Ascending aorta (tissue), 2 donors: ENCODE results near the gene FREY1. TPM values are rescaled to one million over a fixed set of nuclear protein-coding genes. Genes with fewer than 3 reads are reported as not detected.

Source experiments
- DNase-seq, 2 donors: peaks; one replicate each; pipeline ENCODE4 v3.0.0-alpha.2; 2019; ENCODE audit warnings: low spot score in 2 of 2
- H3K27ac ChIP-seq, 2 donors: fragments of 200-600 bp; sonication (generic); one replicate each; pipeline ENCODE4 v1.5.1; 2016 to 2017; ENCODE audit warnings: mild to moderate bottlenecking in 1 of 2
- H3K27me3 ChIP-seq: fragments of 200-600 bp; sonication (generic); one replicate; pipeline ENCODE4 v1.5.1; 2017
- H3K36me3 ChIP-seq, 2 donors: fragments of 200-600 bp; sonication (generic); one replicate each; pipeline ENCODE4 v1.5.1; 2016
- H3K4me1 ChIP-seq, 2 donors: fragments of 200-600 bp; sonication (generic); one replicate each; pipeline ENCODE4 v1.5.1; 2016 to 2017; ENCODE audit warnings: mild to moderate bottlenecking in 1 of 2
- H3K4me3 ChIP-seq, 2 donors: fragments of 200-600 bp; sonication (generic); one replicate each; pipeline ENCODE4 v1.5.1; 2016 to 2017; ENCODE audit warnings: mild to moderate bottlenecking in 1 of 2
- H3K9me3 ChIP-seq, 2 donors: fragments of 200-600 bp; sonication (generic); one replicate each; pipeline ENCODE4 v1.5.1; 2016
- CTCF ChIP-seq, 3 experiments: fragments of 200-600 bp in 2 of 3; fragments of 450-650 bp in 1 of 3; sonication (generic) in 2 of 3; IDR thresholded peaks; one replicate each; pipeline ENCODE4 v1.5.1; 2016 to 2019; ENCODE audit warnings: antibody characterized with exemption in 3 of 3, mild to moderate bottlenecking in 1 of 3, moderate library complexity in 1 of 3
- intact Hi-C: fragments of 100-400 bp; cut with DNase I; formaldehyde crosslinking; loops from one replicate; pipeline ENCODE4 v1.15.1; 2023
- total RNA-seq: library from RNA; depleted of rRNA; stranded (reverse); fragments of >200 nt; gene quantifications from one replicate; pipeline ENCODE4 v1.1.0, GENCODE V29; 2016

The FREY1 gene
- total RNA-seq, 1 donor from 2014 or later = not detected

DNA sequence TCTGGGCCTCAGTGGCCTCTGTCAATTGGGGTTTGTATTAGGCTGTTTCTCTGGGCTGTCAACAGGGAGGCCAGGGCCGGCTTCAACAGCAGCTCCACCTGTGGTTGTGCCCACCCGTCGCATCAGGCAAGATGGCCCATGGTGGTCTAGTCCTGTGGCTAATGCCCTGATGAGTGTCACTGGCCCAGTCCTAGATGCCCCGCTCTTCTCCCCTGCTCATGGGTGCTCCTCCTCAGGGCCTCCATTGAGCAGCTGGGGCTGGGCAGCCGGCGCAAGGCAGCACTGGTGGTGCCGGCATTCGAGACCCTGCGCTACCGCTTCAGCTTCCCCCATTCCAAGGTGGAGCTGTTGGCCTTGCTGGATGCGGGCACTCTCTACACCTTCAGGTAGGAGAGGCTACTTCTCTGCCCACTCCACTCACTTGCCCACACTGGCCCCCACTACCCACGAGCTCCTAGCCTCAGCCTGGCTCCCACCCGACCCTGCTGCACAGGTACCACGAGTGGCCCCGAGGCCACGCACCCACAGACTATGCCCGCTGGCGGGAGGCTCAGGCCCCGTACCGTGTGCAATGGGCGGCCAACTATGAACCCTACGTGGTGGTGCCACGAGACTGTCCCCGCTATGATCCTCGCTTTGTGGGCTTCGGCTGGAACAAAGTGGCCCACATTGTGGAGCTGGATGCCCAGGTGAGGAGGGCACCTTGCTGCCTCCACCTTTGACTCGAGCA, 20.8 kb upstream of the FREY1 start:
- no peak overlapping the region for H3K27ac ChIP-seq
- intact Hi-C loops = no loop called here
- H3K4me3 ChIP-seq = no peak overlapping the region
- no peaks in the 10 kb centered on the region for H3K9me3 ChIP-seq
- H3K4me1 ChIP-seq = peaks cover 3 to 5% of the 10 kb centered on the region in 2 donors
- H3K27me3 ChIP-seq = peaks cover 5% of the 10 kb centered on the region
- no peak for TF ChIP-seq CTCF (IDR thresholded peaks at IDR 0.05)
- DNase-seq = no peak
- H3K36me3 ChIP-seq = peaks cover 8% of the 10 kb centered on the region in 2 donors

DNA sequence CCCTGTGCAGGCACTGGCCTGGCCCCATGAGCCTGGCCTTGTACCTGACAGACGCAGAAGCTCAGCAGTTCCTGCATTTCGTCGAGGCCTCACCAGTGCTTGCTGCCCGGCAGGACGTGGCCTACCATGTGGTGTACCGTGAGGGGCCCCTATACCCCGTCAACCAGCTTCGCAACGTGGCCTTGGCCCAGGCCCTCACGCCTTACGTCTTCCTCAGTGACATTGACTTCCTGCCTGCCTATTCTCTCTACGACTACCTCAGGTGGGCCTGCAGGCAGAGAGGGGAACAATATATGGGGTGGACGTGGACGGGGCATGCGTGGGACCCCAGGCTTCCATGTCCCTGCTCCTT, 20.2 kb upstream of the FREY1 start:
- H3K4me3 ChIP-seq = no peak overlapping the region
- TF ChIP-seq CTCF (IDR thresholded peaks at IDR 0.05) = no peak
- peaks cover 10% of the 10 kb centered on the region for H3K27me3 ChIP-seq
- H3K9me3 ChIP-seq = no peaks in the 10 kb centered on the region
- intact Hi-C loops = no loop called here
- H3K36me3 ChIP-seq = peaks cover 7 to 8% of the 10 kb centered on the region in 2 donors
- no peak overlapping the region for H3K27ac ChIP-seq
- DNase-seq = no peak
- H3K4me1 ChIP-seq = peaks cover 8 to 11% of the 10 kb centered on the region in 2 donors

DNA sequence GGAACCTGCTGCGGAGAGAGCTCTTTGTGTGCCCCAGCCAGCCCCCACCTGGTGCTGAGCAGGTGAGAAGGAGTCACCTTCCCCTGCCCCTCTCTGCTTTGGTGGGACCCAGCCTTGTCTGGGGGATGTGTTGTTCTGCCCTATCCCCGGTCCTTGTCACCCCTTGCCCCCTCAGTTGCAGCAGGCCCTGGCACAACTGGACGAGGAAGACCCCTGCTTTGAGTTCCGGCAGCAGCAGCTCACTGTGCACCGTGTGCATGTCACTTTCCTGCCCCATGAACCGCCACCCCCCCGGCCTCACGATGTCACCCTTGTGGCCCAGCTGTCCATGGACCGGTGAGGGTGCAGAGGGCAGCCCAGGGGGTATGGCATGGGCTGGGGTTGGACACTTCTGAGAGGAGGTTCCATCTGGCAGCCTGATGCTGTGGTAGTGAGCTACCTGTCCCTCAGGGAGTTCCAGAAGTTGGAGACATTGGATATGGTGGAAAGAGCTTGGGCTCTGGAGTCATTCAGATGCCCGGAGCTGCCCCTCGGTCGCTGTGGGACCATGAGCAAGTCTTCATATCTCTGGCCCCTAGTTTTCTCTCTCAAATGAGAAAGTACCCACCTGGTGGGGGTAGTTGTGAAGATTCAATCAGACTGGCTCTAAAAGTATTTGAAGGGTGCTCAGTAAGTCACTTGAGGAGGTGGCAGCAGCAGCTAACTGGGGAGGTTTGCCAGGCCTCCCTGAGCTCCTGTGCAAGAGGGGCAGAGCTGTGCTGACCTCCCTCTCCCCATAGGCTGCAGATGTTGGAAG, 19.7 kb upstream of the FREY1 start:
- no peak for DNase-seq
- H3K27me3 ChIP-seq = peaks cover 16% of the 10 kb centered on the region
- intact Hi-C loops = no loop called here
- H3K4me1 ChIP-seq = peaks cover 11 to 12% of the 10 kb centered on the region in 2 donors
- peaks cover 2 to 7% of the 10 kb centered on the region in 2 donors for H3K36me3 ChIP-seq
- H3K4me3 ChIP-seq = no peak overlapping the region
- TF ChIP-seq CTCF (IDR thresholded peaks at IDR 0.05) = no peak
- no peaks in the 10 kb centered on the region for H3K9me3 ChIP-seq
- H3K27ac ChIP-seq = no peak overlapping the region

DNA sequence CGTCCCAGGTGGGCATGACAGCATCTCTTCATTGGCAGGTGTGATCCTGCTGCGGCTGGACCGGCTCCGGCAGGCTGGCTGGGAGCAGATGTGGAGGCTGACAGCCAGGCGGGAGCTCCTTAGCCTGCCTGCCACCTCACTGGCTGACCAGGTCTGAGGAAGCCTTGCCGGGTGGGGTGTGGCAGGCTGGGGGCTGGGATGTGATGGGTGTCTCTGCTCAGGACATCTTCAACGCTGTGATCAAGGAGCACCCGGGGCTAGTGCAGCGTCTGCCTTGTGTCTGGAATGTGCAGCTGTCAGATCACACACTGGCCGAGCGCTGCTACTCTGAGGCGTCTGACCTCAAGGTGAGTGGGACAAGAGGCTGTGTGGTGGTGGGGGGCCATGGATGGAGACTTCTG, 18.9 kb upstream of the FREY1 start:
- Histone ChIP-seq H3K4me3 (no peak overlapping the region), H3K4me1 (peaks cover 11 to 12% of the 10 kb centered on the region in 2 donors), H3K9me3 (no peaks in the 10 kb centered on the region), H3K36me3 (peaks cover 0 to under 1% of the 10 kb centered on the region in 2 donors), H3K27me3 (peaks cover 17% of the 10 kb centered on the region), H3K27ac (no peak overlapping the region)
- no peak for TF ChIP-seq CTCF (IDR thresholded peaks at IDR 0.05)
- intact Hi-C loops = no loop called here
- DNase-seq = no peak

DNA sequence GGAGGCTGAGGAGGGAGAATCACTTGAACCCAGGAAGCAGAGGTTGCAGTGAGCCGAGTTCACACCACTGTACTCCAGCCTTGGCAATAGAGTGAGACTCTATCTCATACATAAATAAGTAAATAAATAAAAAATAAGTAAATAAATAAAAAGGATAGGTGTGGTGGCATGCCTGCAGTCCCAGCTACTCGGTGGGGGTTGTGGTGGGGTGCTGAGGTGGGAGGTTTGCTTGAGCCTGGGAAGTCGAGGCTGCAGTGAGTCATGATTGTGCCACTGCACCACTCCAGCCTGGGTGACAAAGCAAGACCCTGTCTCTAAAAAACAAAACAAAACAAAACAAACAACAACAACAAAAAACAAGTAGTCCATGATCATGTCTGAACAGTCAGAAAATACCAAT, 18.5 kb upstream of the FREY1 start:
- peaks cover 11 to 12% of the 10 kb centered on the region in 2 donors for H3K4me1 ChIP-seq
- no peak overlapping the region for H3K27ac ChIP-seq
- peaks cover 17% of the 10 kb centered on the region for H3K27me3 ChIP-seq
- H3K9me3 ChIP-seq = no peaks in the 10 kb centered on the region
- DNase-seq = no peak
- H3K36me3 ChIP-seq = no peaks in the 10 kb centered on the region
- no peak for TF ChIP-seq CTCF (IDR thresholded peaks at IDR 0.05)
- intact Hi-C loops = no loop called here
- no peak overlapping the region for H3K4me3 ChIP-seq
